HepG2 (cell line): Measurements from ENCODE around the gene ZNF79. TPM values are rescaled to one million over a fixed set of nuclear protein-coding genes. Genes with fewer than 3 reads are reported as not detected.
A peak's percentile ranks its signal among the peaks of the same experiment; 100 is the strongest.

Experiments
- IRF2 ChIP-seq: IDR thresholded peaks from 2 replicates; pipeline ENCODE4 v1.6.1; 2018; ENCODE audit warnings: missing genetic modification reagents, missing compliant biosample characterization
- ISL2 ChIP-seq: sonication (generic); formaldehyde crosslinking; IDR thresholded peaks from 2 replicates; pipeline ENCODE4 v1.5.0; 2020; ENCODE audit warnings: missing genetic modification reagents
- JUN ChIP-seq: sonication (generic); formaldehyde crosslinking; IDR thresholded peaks from 2 replicates; pipeline ENCODE4 v1.4.0; 2020; ENCODE audit warnings: mild to moderate bottlenecking, missing genetic modification reagents
- NFE2L1 ChIP-seq: sonication (generic); formaldehyde crosslinking; IDR thresholded peaks from 2 replicates; pipeline ENCODE4 v1.4.0; 2020; ENCODE audit warnings: missing genetic modification reagents, mild to moderate bottlenecking, borderline replicate concordance
- RARG ChIP-seq: sonication (generic); formaldehyde crosslinking; IDR thresholded peaks from 2 replicates; pipeline ENCODE4 v1.4.0; 2020; ENCODE audit warnings: low read depth, mild to moderate bottlenecking, missing genetic modification reagents
- REL ChIP-seq: sonication (generic); formaldehyde crosslinking; conservative IDR thresholded peaks from 2 replicates; pipeline ENCODE4 v1.8.0; 2022; ENCODE audit warnings: mild to moderate bottlenecking, missing genetic modification reagents, moderate library complexity
- SIN3B ChIP-seq: fragments of 150-350 bp; IDR thresholded peaks from 2 replicates; pipeline ENCODE4 v1.6.1; 2014; ENCODE audit warnings: low read length
- TCF12 ChIP-seq, 2 experiments: fragments of 450-650 bp in 1 of 2; sonication (generic) in 1 of 2; formaldehyde crosslinking in 1 of 2; IDR thresholded peaks; 2 replicates each; pipeline versions ENCODE4 v1.6.1 to v1.8.0; 2017 to 2022; ENCODE audit warnings: antibody characterized with exemption in 1 of 2, mild to moderate bottlenecking in 1 of 2, missing genetic modification reagents in 1 of 2, moderate library complexity in 1 of 2
- THAP8 ChIP-seq: sonication (generic); formaldehyde crosslinking; IDR thresholded peaks from 2 replicates; pipeline ENCODE4 v1.5.1; 2020; ENCODE audit warnings: missing genetic modification reagents, mild to moderate bottlenecking, borderline replicate concordance
- YEATS2 ChIP-seq: sonication (generic); formaldehyde crosslinking; IDR thresholded peaks from 2 replicates; pipeline ENCODE4 v1.4.0; 2020; ENCODE audit warnings: missing genetic modification reagents, borderline replicate concordance
- YY1 ChIP-seq: IDR thresholded peaks from 2 replicates; pipeline ENCODE4 v1.6.1; 2011; ENCODE audit warnings: low read length, low read depth, moderate library complexity, mild to moderate bottlenecking; ENCODE audit not compliant: insufficient read depth, insufficient replicate concordance
- ZC3H4 ChIP-seq: sonication (generic); formaldehyde crosslinking; IDR thresholded peaks from 2 replicates; pipeline ENCODE4 v1.4.0; 2020; ENCODE audit warnings: missing genetic modification reagents, borderline replicate concordance
- ZNF136 ChIP-seq: sonication (generic); formaldehyde crosslinking; IDR thresholded peaks from 2 replicates; pipeline ENCODE4 v1.8.1; 2022; ENCODE audit warnings: low read depth, mild to moderate bottlenecking, moderate library complexity, missing genetic modification reagents
- ZNF33A ChIP-seq: sonication (generic); formaldehyde crosslinking; IDR thresholded peaks from 2 replicates; pipeline ENCODE4 v1.5.1; 2020; ENCODE audit warnings: missing genetic modification reagents, mild to moderate bottlenecking, moderate library complexity, borderline replicate concordance
- ZNF354B ChIP-seq: sonication (generic); formaldehyde crosslinking; IDR thresholded peaks from 2 replicates; pipeline ENCODE4 v1.8.0; 2022; ENCODE audit warnings: mild to moderate bottlenecking, missing genetic modification reagents
- ZNF362 ChIP-seq: sonication (generic); formaldehyde crosslinking; IDR thresholded peaks from 2 replicates; pipeline ENCODE4 v1.4.0; 2020; ENCODE audit warnings: missing genetic modification reagents, mild to moderate bottlenecking, borderline replicate concordance
- ZNF674 ChIP-seq: sonication (generic); formaldehyde crosslinking; IDR thresholded peaks from 2 replicates; pipeline ENCODE4 v1.5.0; 2020; ENCODE audit warnings: low read depth, mild to moderate bottlenecking, missing genetic modification reagents
- ZNF713 ChIP-seq: sonication (generic); formaldehyde crosslinking; IDR thresholded peaks from 2 replicates; pipeline ENCODE4 v1.4.0; 2020; ENCODE audit warnings: mild to moderate bottlenecking, missing genetic modification reagents
- ZNF792 ChIP-seq: IDR thresholded peaks from 2 replicates; pipeline ENCODE4 v1.6.1; 2016
- polyA plus RNA-seq, 8 experiments: library from polyadenylated mRNA; depleted of rRNA in 3 of 8; stranded (reverse) in 7 of 8; unstranded in 1 of 8; fragments of >200 nt; fragmentation: Illumina TruSeq in 4 of 8; extraction: Trizol in 4 of 8; gene quantifications; 2 replicates each; pipeline versions ENCODE4 v1.2.1 to v1.2.3, GENCODE V29; 2011 to 2016; ENCODE audit warnings: low read depth in 4 of 8, missing spikeins in 1 of 8, mixed read lengths in 1 of 8; ENCODE audit not compliant: insufficient read depth in 1 of 8
- total RNA-seq, 5 experiments: library from RNA; depleted of rRNA; stranded (reverse); fragments of >200 nt; fragmentation: Illumina TruSeq; extraction: Trizol; gene quantifications; 2 replicates each; pipeline ENCODE4 v1.2.3, GENCODE V29; 2016; ENCODE audit warnings: low read depth in 1 of 5
- TF ChIP-seq, protein P1 (sequence below): sonication (generic); formaldehyde crosslinking; IDR thresholded peaks from 2 replicates; pipeline ENCODE4 v1.5.0; 2020; ENCODE audit warnings: mild to moderate bottlenecking, missing genetic modification reagents, moderate library complexity
- TF ChIP-seq, protein P2 (sequence below): sonication (generic); formaldehyde crosslinking; IDR thresholded peaks from 2 replicates; pipeline ENCODE4 v1.4.0; 2020; ENCODE audit warnings: missing genetic modification reagents

Gene ZNF79
- total and polyA plus RNA-seq, 2 of the 13 experiments (the other 11 are each of a cell fraction or from before 2014, with no cell fraction given), result 3.7 to 8.1 TPM

DNA sequence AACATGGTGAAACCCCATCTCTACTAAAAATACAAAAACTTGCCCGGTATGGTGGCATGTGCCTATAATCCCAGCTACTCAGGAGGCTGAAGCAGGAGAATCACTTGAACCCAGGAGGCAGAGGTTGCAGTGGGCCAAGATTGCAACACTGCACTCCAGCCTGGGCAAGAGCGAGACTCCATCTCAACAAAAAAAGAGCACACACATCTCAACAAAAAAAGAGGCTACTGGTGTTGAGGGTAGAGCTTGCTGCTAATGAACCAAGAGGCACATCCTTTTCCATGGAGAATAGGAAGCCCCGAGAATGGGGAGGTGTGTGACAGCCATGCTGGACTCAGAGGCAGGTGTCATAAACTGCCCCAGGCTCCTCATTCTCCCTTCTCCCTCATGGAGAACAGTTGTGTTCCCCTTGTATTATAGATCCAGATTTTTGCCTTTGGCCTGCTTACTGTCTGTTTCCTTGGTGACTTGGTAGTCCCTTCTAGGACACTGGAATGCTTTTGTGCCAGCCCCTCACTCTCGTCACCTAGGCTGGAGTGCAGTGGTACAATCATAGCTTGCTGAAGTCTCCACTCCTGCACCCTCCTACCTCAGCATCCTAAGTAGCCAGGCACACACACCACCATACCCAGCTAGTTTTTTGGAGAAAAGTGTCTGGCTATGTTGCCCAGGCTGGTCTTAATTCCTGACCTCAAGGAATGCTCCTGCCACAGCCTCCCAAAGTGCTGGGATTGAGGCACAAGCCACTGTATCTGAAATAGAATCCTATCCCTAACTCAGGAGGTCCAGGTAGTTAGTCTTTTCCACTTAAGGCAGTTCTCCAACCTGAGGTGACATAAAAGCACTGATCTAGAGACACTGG lies 21.9 kb downstream of the ZNF79 start (continued):
- no peak for TF ChIP-seq YY1
- TF ChIP-seq ISL2 (CRISPR knock-in tag), result no peak
- TF ChIP-seq ZNF354B, result no peak
- TF ChIP-seq TCF12 (IDR thresholded peaks at IDR 0.05), result no peak
- no peak for TF ChIP-seq TCF12 (CRISPR knock-in tag; IDR thresholded peaks at IDR 0.05)
- TF ChIP-seq RARG (CRISPR knock-in tag), result no peak
- TF ChIP-seq ZNF136, result no peak
- TF ChIP-seq YEATS2 (CRISPR knock-in tag), result no peak
- TF ChIP-seq, protein P1, sequence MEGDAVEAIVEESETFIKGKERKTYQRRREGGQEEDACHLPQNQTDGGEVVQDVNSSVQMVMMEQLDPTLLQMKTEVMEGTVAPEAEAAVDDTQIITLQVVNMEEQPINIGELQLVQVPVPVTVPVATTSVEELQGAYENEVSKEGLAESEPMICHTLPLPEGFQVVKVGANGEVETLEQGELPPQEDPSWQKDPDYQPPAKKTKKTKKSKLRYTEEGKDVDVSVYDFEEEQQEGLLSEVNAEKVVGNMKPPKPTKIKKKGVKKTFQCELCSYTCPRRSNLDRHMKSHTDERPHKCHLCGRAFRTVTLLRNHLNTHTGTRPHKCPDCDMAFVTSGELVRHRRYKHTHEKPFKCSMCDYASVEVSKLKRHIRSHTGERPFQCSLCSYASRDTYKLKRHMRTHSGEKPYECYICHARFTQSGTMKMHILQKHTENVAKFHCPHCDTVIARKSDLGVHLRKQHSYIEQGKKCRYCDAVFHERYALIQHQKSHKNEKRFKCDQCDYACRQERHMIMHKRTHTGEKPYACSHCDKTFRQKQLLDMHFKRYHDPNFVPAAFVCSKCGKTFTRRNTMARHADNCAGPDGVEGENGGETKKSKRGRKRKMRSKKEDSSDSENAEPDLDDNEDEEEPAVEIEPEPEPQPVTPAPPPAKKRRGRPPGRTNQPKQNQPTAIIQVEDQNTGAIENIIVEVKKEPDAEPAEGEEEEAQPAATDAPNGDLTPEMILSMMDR, result no peak
- no peak for TF ChIP-seq REL (CRISPR knock-in tag)
- no peak for TF ChIP-seq ZNF713
- TF ChIP-seq, protein P2, sequence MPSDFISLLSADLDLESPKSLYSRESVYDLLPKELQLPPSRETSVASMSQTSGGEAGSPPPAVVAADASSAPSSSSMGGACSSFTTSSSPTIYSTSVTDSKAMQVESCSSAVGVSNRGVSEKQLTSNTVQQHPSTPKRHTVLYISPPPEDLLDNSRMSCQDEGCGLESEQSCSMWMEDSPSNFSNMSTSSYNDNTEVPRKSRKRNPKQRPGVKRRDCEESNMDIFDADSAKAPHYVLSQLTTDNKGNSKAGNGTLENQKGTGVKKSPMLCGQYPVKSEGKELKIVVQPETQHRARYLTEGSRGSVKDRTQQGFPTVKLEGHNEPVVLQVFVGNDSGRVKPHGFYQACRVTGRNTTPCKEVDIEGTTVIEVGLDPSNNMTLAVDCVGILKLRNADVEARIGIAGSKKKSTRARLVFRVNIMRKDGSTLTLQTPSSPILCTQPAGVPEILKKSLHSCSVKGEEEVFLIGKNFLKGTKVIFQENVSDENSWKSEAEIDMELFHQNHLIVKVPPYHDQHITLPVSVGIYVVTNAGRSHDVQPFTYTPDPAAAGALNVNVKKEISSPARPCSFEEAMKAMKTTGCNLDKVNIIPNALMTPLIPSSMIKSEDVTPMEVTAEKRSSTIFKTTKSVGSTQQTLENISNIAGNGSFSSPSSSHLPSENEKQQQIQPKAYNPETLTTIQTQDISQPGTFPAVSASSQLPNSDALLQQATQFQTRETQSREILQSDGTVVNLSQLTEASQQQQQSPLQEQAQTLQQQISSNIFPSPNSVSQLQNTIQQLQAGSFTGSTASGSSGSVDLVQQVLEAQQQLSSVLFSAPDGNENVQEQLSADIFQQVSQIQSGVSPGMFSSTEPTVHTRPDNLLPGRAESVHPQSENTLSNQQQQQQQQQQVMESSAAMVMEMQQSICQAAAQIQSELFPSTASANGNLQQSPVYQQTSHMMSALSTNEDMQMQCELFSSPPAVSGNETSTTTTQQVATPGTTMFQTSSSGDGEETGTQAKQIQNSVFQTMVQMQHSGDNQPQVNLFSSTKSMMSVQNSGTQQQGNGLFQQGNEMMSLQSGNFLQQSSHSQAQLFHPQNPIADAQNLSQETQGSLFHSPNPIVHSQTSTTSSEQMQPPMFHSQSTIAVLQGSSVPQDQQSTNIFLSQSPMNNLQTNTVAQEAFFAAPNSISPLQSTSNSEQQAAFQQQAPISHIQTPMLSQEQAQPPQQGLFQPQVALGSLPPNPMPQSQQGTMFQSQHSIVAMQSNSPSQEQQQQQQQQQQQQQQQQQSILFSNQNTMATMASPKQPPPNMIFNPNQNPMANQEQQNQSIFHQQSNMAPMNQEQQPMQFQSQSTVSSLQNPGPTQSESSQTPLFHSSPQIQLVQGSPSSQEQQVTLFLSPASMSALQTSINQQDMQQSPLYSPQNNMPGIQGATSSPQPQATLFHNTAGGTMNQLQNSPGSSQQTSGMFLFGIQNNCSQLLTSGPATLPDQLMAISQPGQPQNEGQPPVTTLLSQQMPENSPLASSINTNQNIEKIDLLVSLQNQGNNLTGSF (CRISPR knock-in tag), result no peak
- TF ChIP-seq ZNF362 (CRISPR knock-in tag), result no peak
- TF ChIP-seq ZNF792, result no peak
- TF ChIP-seq NFE2L1 (CRISPR knock-in tag), result no peak
- no peak for TF ChIP-seq THAP8 (CRISPR knock-in tag)
- 0 out of 2 replicates have a peak, but pooled peaks have one; percentile 30 for TF ChIP-seq IRF2 (CRISPR knock-in tag)
- TF ChIP-seq JUN (CRISPR knock-in tag), result no peak
- TF ChIP-seq ZNF674 (CRISPR knock-in tag), result no peak
- peak; percentile 41; the same call in 1 of the 2 replicates for TF ChIP-seq ZC3H4 (CRISPR knock-in tag)
- no peak for TF ChIP-seq ZNF33A (CRISPR knock-in tag)
- TF ChIP-seq SIN3B, result no peak
